ENCODE results near the gene PLEKHN1.

DNA sequence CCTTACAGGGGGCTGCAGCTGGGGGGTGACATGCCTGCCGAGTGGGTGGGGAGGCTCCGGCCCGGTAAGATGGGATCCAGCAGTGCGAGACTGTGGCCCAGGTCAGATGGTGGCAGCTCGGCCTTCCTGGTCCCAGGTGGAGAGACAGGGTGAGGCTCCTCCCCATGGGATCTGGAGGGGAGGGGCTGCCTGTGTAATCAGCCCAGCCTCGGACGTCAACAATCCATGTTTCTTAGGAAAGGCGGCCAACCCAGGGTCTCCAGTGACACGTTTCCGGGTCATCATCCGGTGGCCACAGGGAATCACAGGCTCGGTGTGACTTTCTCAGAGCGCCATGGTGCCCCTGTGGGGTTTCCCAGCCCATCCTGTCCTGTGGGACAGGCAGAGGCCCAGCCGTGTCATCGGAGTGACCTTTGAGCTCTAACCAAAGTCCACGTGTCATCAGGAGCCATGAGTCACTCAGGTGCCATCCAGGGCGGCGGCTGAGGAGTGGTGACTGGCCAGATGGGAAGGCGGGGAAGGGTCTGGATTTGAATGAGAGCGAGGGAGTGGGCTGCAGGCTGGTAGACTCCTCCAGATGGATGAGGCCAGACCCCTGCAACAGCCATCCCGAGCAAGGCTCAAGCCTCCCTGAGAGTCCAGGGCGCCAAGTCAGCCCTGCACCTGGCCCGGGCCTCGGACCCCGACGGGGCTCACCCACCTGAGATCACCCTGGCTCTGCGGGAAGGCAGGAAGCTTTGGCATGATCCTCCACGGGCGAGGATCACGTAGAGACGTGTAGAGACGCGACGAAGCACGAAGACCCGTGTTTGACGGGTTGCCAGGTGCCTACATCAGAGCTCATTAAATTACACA is 40.2 kb downstream of the PLEKHN1 start:
- TF ChIP-seq, protein P1, sequence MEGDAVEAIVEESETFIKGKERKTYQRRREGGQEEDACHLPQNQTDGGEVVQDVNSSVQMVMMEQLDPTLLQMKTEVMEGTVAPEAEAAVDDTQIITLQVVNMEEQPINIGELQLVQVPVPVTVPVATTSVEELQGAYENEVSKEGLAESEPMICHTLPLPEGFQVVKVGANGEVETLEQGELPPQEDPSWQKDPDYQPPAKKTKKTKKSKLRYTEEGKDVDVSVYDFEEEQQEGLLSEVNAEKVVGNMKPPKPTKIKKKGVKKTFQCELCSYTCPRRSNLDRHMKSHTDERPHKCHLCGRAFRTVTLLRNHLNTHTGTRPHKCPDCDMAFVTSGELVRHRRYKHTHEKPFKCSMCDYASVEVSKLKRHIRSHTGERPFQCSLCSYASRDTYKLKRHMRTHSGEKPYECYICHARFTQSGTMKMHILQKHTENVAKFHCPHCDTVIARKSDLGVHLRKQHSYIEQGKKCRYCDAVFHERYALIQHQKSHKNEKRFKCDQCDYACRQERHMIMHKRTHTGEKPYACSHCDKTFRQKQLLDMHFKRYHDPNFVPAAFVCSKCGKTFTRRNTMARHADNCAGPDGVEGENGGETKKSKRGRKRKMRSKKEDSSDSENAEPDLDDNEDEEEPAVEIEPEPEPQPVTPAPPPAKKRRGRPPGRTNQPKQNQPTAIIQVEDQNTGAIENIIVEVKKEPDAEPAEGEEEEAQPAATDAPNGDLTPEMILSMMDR (IDR thresholded peaks at IDR 0.05): no peak
- TF ChIP-seq YY1 (IDR thresholded peaks at IDR 0.05; ENCODE audit: low read depth): no peak
- TF ChIP-seq FOXJ3 (CRISPR knock-in tag; IDR thresholded peaks at IDR 0.05): no peak
- no peak for TF ChIP-seq GABPA (IDR thresholded peaks at IDR 0.05; ENCODE audit: low read depth)

All from SK-N-SH (cell line).